GM12878 (cell line): ENCODE results near the gene VIT. TPM values are rescaled to one million over a fixed set of nuclear protein-coding genes. Genes with fewer than 3 reads are reported as not detected.

Source experiments
- ATAC-seq: fragments of 200-7000 bp; cut with Tn5 transposase; 3 replicates; pipeline ENCODE4 v1.9.1; 2020; ENCODE audit warnings: mild to moderate bottlenecking, moderate library complexity
- BruUV-seq: library from RNA; stranded (reverse); fragments of 400-500 nt; replicated peaks from 2 replicates; lab custom pipeline; 2021; lab: Mats Ljungman, UMichigan
- CTCF ChIA-PET: fragments of 300-600 bp; sonication (Branson Sonifier 250); formaldehyde crosslinking; extraction: SDS; loops from one replicate; lab custom pipeline; 2021; ENCODE audit warnings: inconsistent platforms; lab: Yijun Ruan, JAX
- POLR2A ChIA-PET: fragments of 350-600 bp; formaldehyde crosslinking; extraction: SDS; loops from one replicate; lab custom pipeline; 2021; ENCODE audit warnings: inconsistent platforms; lab: Charles Lee
- RAD21 ChIA-PET: fragments of 300-600 bp; sonication (Branson Sonifier 250); formaldehyde crosslinking; loops from one replicate; lab custom pipeline; 2023; ENCODE audit warnings: antibody characterized with exemption; ENCODE audit not compliant: unreplicated experiment; lab: Charles Lee
- SMC1A ChIA-PET: fragments of 300-600 bp; sonication (Branson Sonifier 250); formaldehyde crosslinking; loops from one replicate; lab custom pipeline; 2023; ENCODE audit not compliant: unreplicated experiment, uncharacterized antibody; lab: Charles Lee
- DNase-seq: peaks from one replicate; pipeline ENCODE4 v3.0.0-alpha.2; 2011; ENCODE audit warnings: low read depth, low spot score
- FAIRE-seq: peaks from 3 replicates; lab custom pipeline; 2011; peaks lifted over from hg19 to GRCh38; lab: Jason Lieb, UNC
- H2AFZ ChIP-seq: 2 replicates; pipeline ENCODE4 v1.6.0; 2011; ENCODE audit warnings: low read depth, low read length, control low read depth; ENCODE audit not compliant: control insufficient read depth
- H3K27ac ChIP-seq: 2 replicates; pipeline ENCODE4 v1.5.1; 2011; ENCODE audit warnings: control low read depth; ENCODE audit not compliant: control insufficient read depth, insufficient read depth
- H3K27me3 ChIP-seq, 2 experiments: replicated peaks in 1 of 2; 2 replicates each; pipeline versions ENCODE4 v1.6.0 to v1.6.1; 2011; ENCODE audit warnings: low read length in 1 of 2; ENCODE audit not compliant: control insufficient read depth in 2 of 2, insufficient read depth in 2 of 2
- H3K36me3 ChIP-seq, 2 experiments: 2 replicates each; pipeline ENCODE4 v1.5.1; 2011; ENCODE audit warnings: low read length in 1 of 2; ENCODE audit not compliant: control insufficient read depth in 2 of 2, insufficient read depth in 2 of 2
- H3K4me1 ChIP-seq: 2 replicates; pipeline ENCODE4 v1.6.1; 2011; ENCODE audit warnings: mild to moderate bottlenecking, low read length, moderate library complexity, mixed read lengths; ENCODE audit not compliant: control insufficient read depth, insufficient read depth
- H3K4me2 ChIP-seq: 2 replicates; pipeline ENCODE4 v1.6.0; 2011; ENCODE audit warnings: control low read depth; ENCODE audit not compliant: control insufficient read depth, insufficient read depth
- H3K4me3 ChIP-seq: fragments of 200-600 bp; sonication (generic); 2 replicates; pipeline ENCODE4 v1.5.1; 2016
- H3K79me2 ChIP-seq: 2 replicates; pipeline ENCODE4 v1.6.0; 2011; ENCODE audit warnings: low read length; ENCODE audit not compliant: control insufficient read depth, insufficient read depth
- H3K9ac ChIP-seq: 2 replicates; pipeline ENCODE4 v1.8.0; 2011; ENCODE audit warnings: low read length, control low read depth, mixed read lengths; ENCODE audit not compliant: control insufficient read depth, insufficient read depth
- H3K9me3 ChIP-seq: replicated peaks from 3 replicates; pipeline ENCODE4 v1.5.1; 2011; ENCODE audit warnings: mild to moderate bottlenecking, low read length; ENCODE audit not compliant: control insufficient read depth, insufficient read depth
- H4K20me1 ChIP-seq: 2 replicates; pipeline ENCODE4 v1.6.0; 2011; ENCODE audit not compliant: control insufficient read depth, insufficient read depth
- CEBPZ ChIP-seq: fragments of 150-350 bp; IDR thresholded peaks from 2 replicates; pipeline ENCODE4 v1.6.1; 2016; ENCODE audit warnings: low read depth, low read length
- FOXK2 ChIP-seq: fragments of 450-650 bp; IDR thresholded peaks from 2 replicates; pipeline ENCODE4 v1.6.1; 2017; ENCODE audit warnings: mild to moderate bottlenecking, moderate library complexity
- GABPA ChIP-seq: IDR thresholded peaks from 2 replicates; pipeline ENCODE4 v1.6.1; 2014; ENCODE audit warnings: antibody characterized with exemption, low read depth, mild to moderate bottlenecking, inconsistent platforms
- GATAD2B ChIP-seq: fragments of 450-650 bp; conservative IDR thresholded peaks from 2 replicates; pipeline ENCODE4 v1.6.1; 2017; ENCODE audit warnings: low read depth, mild to moderate bottlenecking, moderate library complexity
- MEF2A ChIP-seq: IDR thresholded peaks from 2 replicates; pipeline ENCODE4 v1.6.1; 2011; ENCODE audit warnings: low read depth, mild to moderate bottlenecking, low read length, moderate library complexity; ENCODE audit not compliant: insufficient read depth
- NR2F1 ChIP-seq: fragments of 450-650 bp; conservative IDR thresholded peaks from 2 replicates; pipeline ENCODE4 v1.6.1; 2017; ENCODE audit warnings: mild to moderate bottlenecking
- PKNOX1 ChIP-seq: fragments of 450-650 bp; IDR thresholded peaks from 2 replicates; pipeline ENCODE4 v1.6.1; 2016; ENCODE audit warnings: mild to moderate bottlenecking
- POLR2AphosphoS5 ChIP-seq: IDR thresholded peaks from 2 replicates; pipeline ENCODE4 v1.6.1; 2011; ENCODE audit warnings: mild to moderate bottlenecking, low read length, inconsistent platforms
- RFX5 ChIP-seq: IDR thresholded peaks from 2 replicates; pipeline ENCODE4 v1.6.1; 2011; ENCODE audit warnings: low read depth, low read length, improper control_type of control experiment
- SMC3 ChIP-seq: IDR thresholded peaks from 2 replicates; pipeline ENCODE4 v1.6.1; 2011; ENCODE audit warnings: low read length, improper control_type of control experiment, borderline replicate concordance
- SREBF2 ChIP-seq: IDR thresholded peaks from 2 replicates; pipeline ENCODE4 v1.6.1; 2012; ENCODE audit warnings: mild to moderate bottlenecking, low read length
- TCF12 ChIP-seq: IDR thresholded peaks from 2 replicates; pipeline ENCODE4 v1.6.1; 2011; ENCODE audit warnings: low read depth, mild to moderate bottlenecking, low read length
- TCF7 ChIP-seq: IDR thresholded peaks from 2 replicates; pipeline ENCODE4 v1.6.1; 2014; ENCODE audit warnings: antibody characterized with exemption, borderline replicate concordance
- WGBS: methylation state at CpG from one replicate; pipeline ENCODE4 v1.1.6; 2016; ENCODE audit warnings: low lambda C conversion rate; ENCODE audit not compliant: insufficient replicate concordance, insufficient coverage; ENCODE audit errors: missing lambda C conversion rate; 5-methylcytosine and 5-hydroxymethylcytosine counted together
- in situ Hi-C: fragments of 300-500 bp; cut with MboI; formaldehyde crosslinking; loops from 9 replicates; pipeline ENCODE4 v1.14.3; 2018; ENCODE audit warnings: mixed read lengths
- intact Hi-C: fragments of 100-400 bp; cut with micrococcal nuclease; formaldehyde crosslinking; loops from one replicate; pipeline ENCODE4 v1.14.2; 2022; ENCODE audit not compliant: unreplicated experiment
- polyA plus RNA-seq, 11 experiments: library from polyadenylated mRNA; depleted of rRNA in 4 of 11; unstranded in 6 of 11; stranded (reverse) in 5 of 11; fragments of >200 nt; fragmentation: Nextera tagmentation in 4 of 11; fragmentation: Illumina TruSeq in 1 of 11; extraction: Ambion mirVana in 4 of 11; extraction: Trizol in 1 of 11; gene quantifications; 1 replicate in 1 of 11; 2 replicates in 10 of 11; pipeline versions ENCODE4 v1.2.1 to v1.2.3, GENCODE V29; 2011 to 2016; ENCODE audit warnings: inconsistent platforms in 2 of 11, missing spikeins in 2 of 11, low read depth in 1 of 11
- total RNA-seq, 4 experiments: library from RNA; depleted of rRNA in 3 of 4; stranded (reverse); fragments of >200 nt in 3 of 4; fragmentation: Illumina TruSeq in 1 of 4; extraction: Trizol in 1 of 4; gene quantifications; 2 replicates each; pipeline versions ENCODE4 v1.2.1 to v1.2.3, GENCODE V29; 2013 to 2021
- TF ChIP-seq, protein P1 (sequence below): fragments of 450-650 bp; IDR thresholded peaks from 2 replicates; pipeline ENCODE4 v1.6.1; 2017; ENCODE audit warnings: borderline replicate concordance
- TF ChIP-seq, protein P2 (sequence below): fragments of 450-650 bp; IDR thresholded peaks from 2 replicates; pipeline ENCODE4 v1.6.1; 2017; ENCODE audit warnings: antibody characterized with exemption, mild to moderate bottlenecking, moderate library complexity
- TF ChIP-seq, protein P3 (sequence below): fragments of 450-650 bp; IDR thresholded peaks from 2 replicates; pipeline ENCODE4 v1.6.1; 2014; ENCODE audit warnings: mild to moderate bottlenecking

VIT gene
- total and polyA plus RNA-seq, 10 of the 15 experiments (the other 5 are each of a cell fraction or from before 2014, with no cell fraction given): 0.05 to 0.14 TPM; not detected in 8

- Histone ChIP-seq H3K4me2 (no peak overlapping the region), H3K27ac (no peak overlapping the region), H3K27me3 (no peaks in the 10 kb centered on the region; a peak in 3 of 4 replicates), H3K4me3 (no peak overlapping the region), H4K20me1 (no peaks in the 10 kb centered on the region), H2AFZ (no peak overlapping the region), H3K9ac (no peak overlapping the region), H3K9me3 (no peaks in the 10 kb centered on the region), H3K79me2 (no peaks in the 10 kb centered on the region), H3K4me1 (no peaks in the 10 kb centered on the region), H3K36me3 (no peaks in the 10 kb centered on the region)
- ATAC-seq: no peak
- in situ Hi-C loops: no loop called here
- intact Hi-C loops: no loop called here
- CTCF ChIA-PET: interaction anchor here (1.0 to 4.5 kb wide), 2 partner anchors 11 to 23 kb away, joined by 3 to 40 read pairs; no protein-coding TSS in a partner anchor
- FAIRE-seq: no peak
- no TSS peak for BruUV-seq
- RAD21 ChIA-PET: interaction anchor here (1.0 kb wide), 1 partner anchor 22 kb away, joined by 3 read pairs; no protein-coding TSS in a partner anchor
- POLR2A ChIA-PET: no interaction called here
- SMC1A ChIA-PET: interaction anchor here (0.6 to 1.2 kb wide), 4 partner anchors 11 to 427 kb away, joined by 3 read pairs; no protein-coding TSS in a partner anchor
- WGBS: 48% methylated on average over 7 of the region's 7 CpGs
- no peak for DNase-seq
- no peak for TF ChIP-seq GATAD2B
- no peak for TF ChIP-seq RFX5
- TF ChIP-seq, protein P1, sequence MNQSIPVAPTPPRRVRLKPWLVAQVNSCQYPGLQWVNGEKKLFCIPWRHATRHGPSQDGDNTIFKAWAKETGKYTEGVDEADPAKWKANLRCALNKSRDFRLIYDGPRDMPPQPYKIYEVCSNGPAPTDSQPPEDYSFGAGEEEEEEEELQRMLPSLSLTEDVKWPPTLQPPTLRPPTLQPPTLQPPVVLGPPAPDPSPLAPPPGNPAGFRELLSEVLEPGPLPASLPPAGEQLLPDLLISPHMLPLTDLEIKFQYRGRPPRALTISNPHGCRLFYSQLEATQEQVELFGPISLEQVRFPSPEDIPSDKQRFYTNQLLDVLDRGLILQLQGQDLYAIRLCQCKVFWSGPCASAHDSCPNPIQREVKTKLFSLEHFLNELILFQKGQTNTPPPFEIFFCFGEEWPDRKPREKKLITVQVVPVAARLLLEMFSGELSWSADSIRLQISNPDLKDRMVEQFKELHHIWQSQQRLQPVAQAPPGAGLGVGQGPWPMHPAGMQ: no peak
- TF ChIP-seq PKNOX1: no peak
- no peak for TF ChIP-seq GABPA
- TF ChIP-seq MEF2A: no peak
- TF ChIP-seq SREBF2: no peak
- no peak for TF ChIP-seq TCF7
- TF ChIP-seq, protein P2, sequence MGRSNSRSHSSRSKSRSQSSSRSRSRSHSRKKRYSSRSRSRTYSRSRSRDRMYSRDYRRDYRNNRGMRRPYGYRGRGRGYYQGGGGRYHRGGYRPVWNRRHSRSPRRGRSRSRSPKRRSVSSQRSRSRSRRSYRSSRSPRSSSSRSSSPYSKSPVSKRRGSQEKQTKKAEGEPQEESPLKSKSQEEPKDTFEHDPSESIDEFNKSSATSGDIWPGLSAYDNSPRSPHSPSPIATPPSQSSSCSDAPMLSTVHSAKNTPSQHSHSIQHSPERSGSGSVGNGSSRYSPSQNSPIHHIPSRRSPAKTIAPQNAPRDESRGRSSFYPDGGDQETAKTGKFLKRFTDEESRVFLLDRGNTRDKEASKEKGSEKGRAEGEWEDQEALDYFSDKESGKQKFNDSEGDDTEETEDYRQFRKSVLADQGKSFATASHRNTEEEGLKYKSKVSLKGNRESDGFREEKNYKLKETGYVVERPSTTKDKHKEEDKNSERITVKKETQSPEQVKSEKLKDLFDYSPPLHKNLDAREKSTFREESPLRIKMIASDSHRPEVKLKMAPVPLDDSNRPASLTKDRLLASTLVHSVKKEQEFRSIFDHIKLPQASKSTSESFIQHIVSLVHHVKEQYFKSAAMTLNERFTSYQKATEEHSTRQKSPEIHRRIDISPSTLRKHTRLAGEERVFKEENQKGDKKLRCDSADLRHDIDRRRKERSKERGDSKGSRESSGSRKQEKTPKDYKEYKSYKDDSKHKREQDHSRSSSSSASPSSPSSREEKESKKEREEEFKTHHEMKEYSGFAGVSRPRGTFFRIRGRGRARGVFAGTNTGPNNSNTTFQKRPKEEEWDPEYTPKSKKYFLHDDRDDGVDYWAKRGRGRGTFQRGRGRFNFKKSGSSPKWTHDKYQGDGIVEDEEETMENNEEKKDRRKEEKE: no peak
- TF ChIP-seq POLR2AphosphoS5: no peak
- TF ChIP-seq FOXK2: no peak
- no peak for TF ChIP-seq TCF12
- no peak for TF ChIP-seq SMC3
- no peak for TF ChIP-seq NR2F1
- TF ChIP-seq CEBPZ: no peak
- TF ChIP-seq, protein P3, sequence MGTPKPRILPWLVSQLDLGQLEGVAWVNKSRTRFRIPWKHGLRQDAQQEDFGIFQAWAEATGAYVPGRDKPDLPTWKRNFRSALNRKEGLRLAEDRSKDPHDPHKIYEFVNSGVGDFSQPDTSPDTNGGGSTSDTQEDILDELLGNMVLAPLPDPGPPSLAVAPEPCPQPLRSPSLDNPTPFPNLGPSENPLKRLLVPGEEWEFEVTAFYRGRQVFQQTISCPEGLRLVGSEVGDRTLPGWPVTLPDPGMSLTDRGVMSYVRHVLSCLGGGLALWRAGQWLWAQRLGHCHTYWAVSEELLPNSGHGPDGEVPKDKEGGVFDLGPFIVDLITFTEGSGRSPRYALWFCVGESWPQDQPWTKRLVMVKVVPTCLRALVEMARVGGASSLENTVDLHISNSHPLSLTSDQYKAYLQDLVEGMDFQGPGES: no peak
These were observed 77.4 kb downstream of the VIT start for GRCh38 chr2:36773947-36774346.
